Esophagus (tissue), 2 donors: Measurements from ENCODE around the gene GOLGA6C. TPM values are rescaled to one million over a fixed set of nuclear protein-coding genes. Genes with fewer than 3 reads are reported as not detected.
"Not testable (repeated sequence)": the region's sequence is repeated elsewhere in the genome, so short reads cannot be mapped to it uniquely, and the experiment has no call there.

Source experiments
- H3K27ac ChIP-seq, 2 donors: one replicate each; pipeline ENCODE4 v1.5.1; 2013; ENCODE audit warnings: low read depth in 2 of 2, mild to moderate bottlenecking in 2 of 2, inconsistent platforms in 1 of 2, low read length in 1 of 2, moderate library complexity in 1 of 2
- H3K27me3 ChIP-seq, 2 donors: one replicate each; pipeline ENCODE4 v1.6.1; 2013; ENCODE audit warnings: low read length in 2 of 2, control low read depth in 1 of 2, mild to moderate bottlenecking in 1 of 2; ENCODE audit not compliant: insufficient read depth in 2 of 2, control insufficient read depth in 1 of 2
- H3K36me3 ChIP-seq, 2 donors: one replicate each; pipeline ENCODE4 v1.6.1; 2013; ENCODE audit warnings: low read length in 1 of 2; ENCODE audit not compliant: control insufficient read depth in 2 of 2, insufficient read depth in 2 of 2
- H3K4me1 ChIP-seq, 2 donors: one replicate each; pipeline ENCODE4 v1.6.1; 2013; ENCODE audit warnings: low read length in 1 of 2; ENCODE audit not compliant: control insufficient read depth in 2 of 2, insufficient read depth in 2 of 2
- H3K4me3 ChIP-seq, 2 donors: one replicate each; pipeline ENCODE4 v1.5.1; 2013; ENCODE audit warnings: low read length in 2 of 2, mild to moderate bottlenecking in 2 of 2, low read depth in 1 of 2, moderate library complexity in 1 of 2
- H3K9me3 ChIP-seq, 2 donors: one replicate each; pipeline ENCODE4 v1.6.1; 2013; ENCODE audit warnings: mild to moderate bottlenecking in 2 of 2, low read depth in 1 of 2, low read length in 1 of 2, moderate library complexity in 1 of 2; ENCODE audit not compliant: control insufficient read depth in 2 of 2, insufficient read depth in 1 of 2
- WGBS, 2 donors: extraction: QIAGEN DNeasy Blood & Tissue Kit; methylation state at CpG; one replicate each; pipeline ENCODE4 v1.1.7; 2013; 5-methylcytosine and 5-hydroxymethylcytosine counted together
- polyA plus RNA-seq, 2 donors: library from polyadenylated mRNA; stranded (reverse); fragments of 200-250 nt; gene quantifications; one replicate each; pipeline ENCODE4 v1.2.3, GENCODE V29; 2013
- donor health status: healthy with polysubstance abuse.
- donor health status: Bipolar disorder and iron deficiency.

Gene GOLGA6C
- polyA plus RNA-seq, 2 donors = not detected

- H3K4me1 ChIP-seq = peaks cover 0 to 7% of the 10 kb centered on the region in 2 donors
- 70 to 73% methylated on average over 13 of the region's 13 CpGs for WGBS, 2 donors
These were observed 43.6 kb upstream of the GOLGA6C start for GRCh38 chr15:75214293-75215096.

GRCh38 chr15:75215107-75216004 is 42.8 kb upstream of the GOLGA6C start:
- 84 to 91% methylated on average over 5 of the region's 5 CpGs for WGBS, 2 donors
- Histone ChIP-seq H3K4me3 (no peak overlapping the region), H3K27me3 (no peaks in the 10 kb centered on the region), H3K27ac (no peak overlapping the region), H3K36me3 (peaks cover 19 to 37% of the 10 kb centered on the region in 2 donors), H3K4me1 (peaks cover 0 to 7% of the 10 kb centered on the region in 2 donors), H3K9me3 (no peaks in the 10 kb centered on the region)

More at GRCh38 chr15:75214293-75215096, 43.6 kb upstream of the GOLGA6C start:
- H3K27ac ChIP-seq = no peak overlapping the region
- H3K27me3 ChIP-seq = no peaks in the 10 kb centered on the region
- no peak overlapping the region for H3K4me3 ChIP-seq
- peaks cover 23 to 46% of the 10 kb centered on the region in 2 donors for H3K36me3 ChIP-seq
- no peaks in the 10 kb centered on the region for H3K9me3 ChIP-seq

GRCh38 chr15:75217012-75217411 is 41.1 kb upstream of the GOLGA6C start:
- no peaks in the 10 kb centered on the region for H3K4me1 ChIP-seq
- 80 to 87% methylated on average over 5 to 6 of the region's 6 CpGs for WGBS, 2 donors
- H3K36me3 ChIP-seq = peaks cover 5 to 21% of the 10 kb centered on the region in 2 donors
- no peak overlapping the region for H3K27ac ChIP-seq
- no peaks in the 10 kb centered on the region for H3K27me3 ChIP-seq
- H3K9me3 ChIP-seq = no peaks in the 10 kb centered on the region
- no peak overlapping the region for H3K4me3 ChIP-seq

GRCh38 chr15:75217574-75217973 is 40.6 kb upstream of the GOLGA6C start:
- not testable (repeated sequence) for H3K27ac ChIP-seq, H3K27me3 ChIP-seq, H3K4me1 ChIP-seq, H3K4me3 ChIP-seq, H3K9me3 ChIP-seq
- peaks cover 2 to 15% of the 10 kb centered on the region in 2 donors for H3K36me3 ChIP-seq
- WGBS, 2 donors = 90 to 91% methylated on average over 3 of the region's 3 CpGs

- H3K36me3 ChIP-seq, H3K27me3 ChIP-seq, H3K4me3 ChIP-seq, H3K27ac ChIP-seq, H3K4me1 ChIP-seq, H3K9me3 ChIP-seq: not testable (repeated sequence)
- WGBS, 2 donors = 52 to 61% methylated on average over 4 of the region's 4 CpGs
These were observed 38.6 kb upstream of the GOLGA6C start for GRCh38 chr15:75219507-75219929.

GRCh38 chr15:75223688-75224087 is 34.4 kb upstream of the GOLGA6C start:
- Histone ChIP-seq H3K36me3 (no peaks in the 10 kb centered on the region), H3K4me3 (no peak overlapping the region), H3K27me3 (peaks cover 0 to 3% of the 10 kb centered on the region in 2 donors), H3K27ac (no peak overlapping the region), H3K4me1 (no peaks in the 10 kb centered on the region), H3K9me3 (no peaks in the 10 kb centered on the region)
- 87 to 93% methylated on average over 5 to 6 of the region's 6 CpGs for WGBS, 2 donors

GRCh38 chr15:75224281-75224680 is 33.9 kb upstream of the GOLGA6C start:
- no peak overlapping the region for H3K27ac ChIP-seq
- H3K27me3 ChIP-seq = peaks cover 0 to 3% of the 10 kb centered on the region in 2 donors
- no peaks in the 10 kb centered on the region for H3K36me3 ChIP-seq
- H3K4me3 ChIP-seq = no peak overlapping the region
- H3K4me1 ChIP-seq = no peaks in the 10 kb centered on the region
- WGBS, 2 donors = 66 to 70% methylated on average over 12 of the region's 12 CpGs
- no peaks in the 10 kb centered on the region for H3K9me3 ChIP-seq

- not testable (repeated sequence) for H3K36me3 ChIP-seq, H3K9me3 ChIP-seq, H3K4me1 ChIP-seq, H3K27ac ChIP-seq, H3K4me3 ChIP-seq, H3K27me3 ChIP-seq
- 54 to 58% methylated on average over 9 to 10 of the region's 10 CpGs for WGBS, 2 donors
These were observed 32.9 kb upstream of the GOLGA6C start for GRCh38 chr15:75225102-75225836.
